ENCODE data around the gene EFEMP1.

Gene EFEMP1

GRCh38 chr2:55887901-55888624 is 35.5 kb downstream of the EFEMP1 start:
- no peak for DNase-seq (ENCODE audit: low read depth, low spot score)
- Histone ChIP-seq H3K27me3 (ENCODE audit: insufficient read depth, insufficient read length) (no peaks in the 10 kb centered on the region), H3K4me1 (ENCODE audit: insufficient read depth, insufficient read length) (no peaks in the 10 kb centered on the region), H3K9me3 (ENCODE audit: insufficient read depth, low read length) (no peaks in the 10 kb centered on the region), H3K4me3 (ENCODE audit: insufficient read length, low read depth) (no peak overlapping the region), H3K9ac (ENCODE audit: insufficient read length, low read depth) (no peak overlapping the region), H3K36me3 (ENCODE audit: insufficient read depth, insufficient read length, low read length) (no peaks in the 10 kb centered on the region)
- TF ChIP-seq ZNF274 (IDR thresholded peaks at IDR 0.05; ENCODE audit: low read depth, low read length) (no peak), SUZ12 (IDR thresholded peaks at IDR 0.05; ENCODE audit: extremely low read depth, insufficient read depth, insufficient read length) (no peak), YY1 (IDR thresholded peaks at IDR 0.05; ENCODE audit: insufficient read depth, insufficient read length) (no peak)

DNA sequence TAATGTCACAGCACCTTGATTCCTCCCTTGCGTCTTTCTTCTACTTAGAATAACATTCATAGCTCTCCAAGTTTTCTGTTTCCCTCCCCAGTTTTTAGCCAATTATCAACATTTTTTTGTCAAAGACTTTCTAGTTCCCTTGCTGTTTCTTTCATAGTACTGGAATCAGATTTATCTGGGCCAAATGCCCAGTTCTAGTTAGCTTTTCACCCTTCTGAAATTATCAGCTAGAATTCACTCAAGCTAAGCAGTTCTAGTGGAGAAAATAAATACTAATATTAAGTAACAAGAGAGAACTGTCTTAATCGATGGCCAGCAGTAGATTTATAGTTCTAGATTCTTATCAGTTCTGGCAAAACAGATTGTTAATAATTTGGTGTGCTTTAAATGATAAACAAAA is 36.2 kb downstream of the EFEMP1 start:
- H3K9ac ChIP-seq (ENCODE audit: insufficient read length, low read depth): no peak overlapping the region
- DNase-seq (ENCODE audit: low read depth, low spot score): no peak
- no peak overlapping the region for H3K4me3 ChIP-seq (ENCODE audit: insufficient read length, low read depth)
- no peaks in the 10 kb centered on the region for H3K27me3 ChIP-seq (ENCODE audit: insufficient read depth, insufficient read length)
- H3K4me1 ChIP-seq (ENCODE audit: insufficient read depth, insufficient read length): no peaks in the 10 kb centered on the region
- TF ChIP-seq YY1 (IDR thresholded peaks at IDR 0.05; ENCODE audit: insufficient read depth, insufficient read length) (no peak), ZNF274 (IDR thresholded peaks at IDR 0.05; ENCODE audit: low read depth, low read length) (no peak), SUZ12 (IDR thresholded peaks at IDR 0.05; ENCODE audit: extremely low read depth, insufficient read depth, insufficient read length) (no peak)
- no peaks in the 10 kb centered on the region for H3K9me3 ChIP-seq (ENCODE audit: insufficient read depth, low read length)
- H3K36me3 ChIP-seq (ENCODE audit: insufficient read depth, insufficient read length, low read length): no peaks in the 10 kb centered on the region

GRCh38 chr2:55885944-55886281 is 37.7 kb downstream of the EFEMP1 start:
- Histone ChIP-seq H3K9ac (ENCODE audit: insufficient read length, low read depth) (no peak overlapping the region), H3K4me1 (ENCODE audit: insufficient read depth, insufficient read length) (no peaks in the 10 kb centered on the region), H3K27me3 (ENCODE audit: insufficient read depth, insufficient read length) (no peaks in the 10 kb centered on the region), H3K36me3 (ENCODE audit: insufficient read depth, insufficient read length, low read length) (no peaks in the 10 kb centered on the region), H3K4me3 (ENCODE audit: insufficient read length, low read depth) (no peak overlapping the region), H3K9me3 (ENCODE audit: insufficient read depth, low read length) (no peaks in the 10 kb centered on the region)
- TF ChIP-seq YY1 (IDR thresholded peaks at IDR 0.05; ENCODE audit: insufficient read depth, insufficient read length): no peak
- TF ChIP-seq SUZ12 (IDR thresholded peaks at IDR 0.05; ENCODE audit: extremely low read depth, insufficient read depth, insufficient read length): no peak
- no peak for TF ChIP-seq ZNF274 (IDR thresholded peaks at IDR 0.05; ENCODE audit: low read depth, low read length)
- DNase-seq (ENCODE audit: low read depth, low spot score): no peak

DNA sequence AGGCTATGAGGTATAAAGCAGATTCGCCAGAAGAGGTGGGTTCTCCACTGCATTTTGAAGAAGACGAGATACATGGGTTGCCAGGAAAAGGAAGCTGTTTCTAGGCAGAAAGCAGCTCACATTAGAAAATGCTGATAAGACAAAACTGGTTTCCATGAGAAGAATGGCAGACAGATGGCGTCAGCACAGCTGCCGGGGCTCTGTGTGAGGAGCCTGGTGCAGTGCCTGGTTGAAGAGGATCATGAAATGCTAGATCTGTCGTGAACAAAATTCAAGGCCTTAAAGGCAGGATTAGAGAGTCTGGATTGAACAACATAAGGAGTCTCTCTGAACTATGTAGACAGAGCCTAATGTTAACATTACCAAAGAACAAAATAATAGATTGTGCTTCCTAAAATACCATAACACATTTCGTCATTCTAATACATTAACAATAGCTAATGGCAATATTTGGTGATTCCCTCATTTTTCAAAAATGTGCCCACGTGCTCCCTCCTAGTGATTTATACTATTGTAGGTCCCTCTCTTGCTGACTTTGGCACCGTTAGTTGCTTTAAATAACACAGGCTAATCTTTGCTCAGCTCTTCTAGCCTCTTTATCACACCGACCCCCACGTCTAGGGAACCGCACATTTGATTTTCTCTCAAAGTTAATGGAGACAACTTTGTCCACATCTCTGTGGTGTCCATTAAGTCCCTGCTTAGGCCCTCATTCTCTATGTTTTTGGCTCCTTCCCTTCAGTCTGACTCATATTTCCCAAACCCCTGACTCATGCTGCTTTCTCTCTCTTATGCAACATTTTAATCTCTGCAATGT is 38.2 kb downstream of the EFEMP1 start:
- Histone ChIP-seq H3K4me3 (ENCODE audit: insufficient read length, low read depth) (no peak overlapping the region), H3K9me3 (ENCODE audit: insufficient read depth, low read length) (no peaks in the 10 kb centered on the region), H3K4me1 (ENCODE audit: insufficient read depth, insufficient read length) (no peaks in the 10 kb centered on the region), H3K9ac (ENCODE audit: insufficient read length, low read depth) (no peak overlapping the region), H3K27me3 (ENCODE audit: insufficient read depth, insufficient read length) (no peaks in the 10 kb centered on the region), H3K36me3 (ENCODE audit: insufficient read depth, insufficient read length, low read length) (no peaks in the 10 kb centered on the region)
- DNase-seq (ENCODE audit: low read depth, low spot score): no peak
- TF ChIP-seq YY1 (IDR thresholded peaks at IDR 0.05; ENCODE audit: insufficient read depth, insufficient read length): no peak
- no peak for TF ChIP-seq ZNF274 (IDR thresholded peaks at IDR 0.05; ENCODE audit: low read depth, low read length)
- no peak for TF ChIP-seq SUZ12 (IDR thresholded peaks at IDR 0.05; ENCODE audit: extremely low read depth, insufficient read depth, insufficient read length)

DNA sequence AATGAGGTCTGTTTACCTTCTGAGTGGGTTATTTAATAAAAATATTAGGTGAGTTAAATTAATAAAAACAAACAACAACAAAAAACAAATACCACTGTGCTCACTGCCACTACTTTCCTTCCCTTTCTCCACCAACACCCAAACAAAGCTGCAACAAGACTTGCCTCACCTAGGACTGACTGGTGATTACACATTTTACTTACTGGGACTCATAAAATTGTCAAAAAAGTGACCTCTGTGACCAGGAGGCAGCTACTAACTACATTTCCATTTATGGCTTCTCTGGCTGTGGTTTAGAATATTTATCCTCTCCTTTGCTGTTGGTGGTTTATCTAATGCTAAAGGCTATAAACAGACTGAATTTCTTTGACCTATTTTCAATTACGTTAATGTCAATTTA is 39.8 kb downstream of the EFEMP1 start:
- Histone ChIP-seq H3K4me1 (ENCODE audit: insufficient read depth, insufficient read length) (no peaks in the 10 kb centered on the region), H3K9me3 (ENCODE audit: insufficient read depth, low read length) (no peaks in the 10 kb centered on the region), H3K27me3 (ENCODE audit: insufficient read depth, insufficient read length) (no peaks in the 10 kb centered on the region), H3K4me3 (ENCODE audit: insufficient read length, low read depth) (no peak overlapping the region), H3K9ac (ENCODE audit: insufficient read length, low read depth) (no peak overlapping the region), H3K36me3 (ENCODE audit: insufficient read depth, insufficient read length, low read length) (no peaks in the 10 kb centered on the region)
- no peak for DNase-seq (ENCODE audit: low read depth, low spot score)
- TF ChIP-seq ZNF274 (IDR thresholded peaks at IDR 0.05; ENCODE audit: low read depth, low read length): no peak

DNA sequence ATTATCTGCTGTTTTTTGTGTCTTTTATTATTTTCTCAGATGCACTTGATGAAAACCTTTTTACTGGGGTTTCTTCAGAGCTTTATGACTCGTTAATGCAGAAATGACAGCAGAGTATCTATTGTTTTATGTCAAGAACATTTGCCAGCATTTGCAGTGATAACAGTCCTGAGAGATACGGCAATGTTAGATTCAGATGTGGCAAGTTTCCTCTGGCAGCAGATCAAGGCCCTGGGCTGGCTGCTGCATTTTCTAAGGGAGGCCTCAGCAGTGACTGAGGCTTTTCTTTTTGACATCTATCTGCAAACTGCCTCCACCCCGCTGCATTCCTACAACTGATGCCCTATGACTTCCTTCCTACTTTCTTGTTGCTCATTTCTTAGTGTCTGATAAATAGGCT is 40.2 kb downstream of the EFEMP1 start:
- Histone ChIP-seq H3K4me3 (ENCODE audit: insufficient read length, low read depth) (no peak overlapping the region), H3K27me3 (ENCODE audit: insufficient read depth, insufficient read length) (no peaks in the 10 kb centered on the region), H3K9me3 (ENCODE audit: insufficient read depth, low read length) (no peaks in the 10 kb centered on the region), H3K36me3 (ENCODE audit: insufficient read depth, insufficient read length, low read length) (no peaks in the 10 kb centered on the region), H3K4me1 (ENCODE audit: insufficient read depth, insufficient read length) (no peaks in the 10 kb centered on the region), H3K9ac (ENCODE audit: insufficient read length, low read depth) (no peak overlapping the region)
- no peak for DNase-seq (ENCODE audit: low read depth, low spot score)
- no peak for TF ChIP-seq ZNF274 (IDR thresholded peaks at IDR 0.05; ENCODE audit: low read depth, low read length)
- no peak for TF ChIP-seq SUZ12 (IDR thresholded peaks at IDR 0.05; ENCODE audit: extremely low read depth, insufficient read depth, insufficient read length)
- TF ChIP-seq YY1 (IDR thresholded peaks at IDR 0.05; ENCODE audit: insufficient read depth, insufficient read length): no peak

DNA sequence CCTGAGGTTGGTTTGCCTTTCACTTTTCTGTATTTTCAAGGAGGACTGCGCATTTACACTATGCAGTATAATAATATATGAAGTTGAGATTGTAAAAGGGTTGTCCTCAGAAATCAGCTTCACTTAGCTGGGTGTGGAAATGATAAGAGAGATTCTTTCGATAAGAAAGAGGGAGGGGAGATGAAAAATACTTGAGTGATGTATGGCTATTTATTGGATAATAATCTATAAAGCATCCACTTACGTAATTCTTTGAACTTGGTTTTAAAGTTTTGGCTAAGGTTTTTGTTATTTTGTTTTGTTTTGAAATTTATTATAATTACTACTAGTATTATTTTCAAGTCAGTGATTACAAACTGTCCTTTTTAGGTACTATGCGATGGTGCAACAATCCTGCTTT is 40.6 kb downstream of the EFEMP1 start:
- H3K9ac ChIP-seq (ENCODE audit: insufficient read length, low read depth): no peak overlapping the region
- no peaks in the 10 kb centered on the region for H3K36me3 ChIP-seq (ENCODE audit: insufficient read depth, insufficient read length, low read length)
- no peaks in the 10 kb centered on the region for H3K27me3 ChIP-seq (ENCODE audit: insufficient read depth, insufficient read length)
- no peak for DNase-seq (ENCODE audit: low read depth, low spot score)
- H3K9me3 ChIP-seq (ENCODE audit: insufficient read depth, low read length): no peaks in the 10 kb centered on the region
- no peak overlapping the region for H3K4me3 ChIP-seq (ENCODE audit: insufficient read length, low read depth)
- H3K4me1 ChIP-seq (ENCODE audit: insufficient read depth, insufficient read length): no peaks in the 10 kb centered on the region
- TF ChIP-seq YY1 (IDR thresholded peaks at IDR 0.05; ENCODE audit: insufficient read depth, insufficient read length) (no peak), ZNF274 (IDR thresholded peaks at IDR 0.05; ENCODE audit: low read depth, low read length) (no peak), SUZ12 (IDR thresholded peaks at IDR 0.05; ENCODE audit: extremely low read depth, insufficient read depth, insufficient read length) (no peak)
